Right cardiac atrium (tissue), 5 donors: ENCODE measurements around the gene MT1H. TPM values are rescaled to one million over a fixed set of nuclear protein-coding genes. Genes with fewer than 3 reads are reported as not detected.

ENCODE experiments used
- ATAC-seq, 2 donors: fragments of 200-7000 bp; cut with Tn5 transposase; one replicate each; pipeline versions ENCODE4 v1.8.0 to v1.9.1; 2020; ENCODE audit warnings: moderate library complexity in 2 of 2, mild to moderate bottlenecking in 1 of 2
- DNase-seq, 3 donors: peaks; one replicate each; pipeline ENCODE4 v3.0.0-alpha.2; 2020
- H3K27ac ChIP-seq: one replicate; pipeline ENCODE4 v1.5.1; 2013; ENCODE audit warnings: mild to moderate bottlenecking, low read length, control low read depth, moderate library complexity
- H3K27me3 ChIP-seq: one replicate; pipeline ENCODE4 v1.6.1; 2013; ENCODE audit not compliant: control insufficient read depth, insufficient read depth
- H3K4me1 ChIP-seq: one replicate; pipeline ENCODE4 v1.6.1; 2013; ENCODE audit warnings: low read length; ENCODE audit not compliant: control insufficient read depth, insufficient read depth
- H3K4me3 ChIP-seq: one replicate; pipeline ENCODE4 v1.5.1; 2013; ENCODE audit warnings: low read length, control low read depth
- H3K9me3 ChIP-seq: one replicate; pipeline ENCODE4 v1.6.1; 2013; ENCODE audit warnings: low read length; ENCODE audit not compliant: control insufficient read depth
- WGBS: extraction: QIAGEN DNeasy Blood & Tissue Kit; methylation state at CpG from one replicate; pipeline ENCODE4 v1.1.7; 2013; 5-methylcytosine and 5-hydroxymethylcytosine counted together
- intact Hi-C, 4 donors: fragments of 100-400 bp; cut with DNase I; formaldehyde crosslinking; loops; one replicate each; pipeline versions ENCODE4 v1.11.0 to v1.14.0; 2022 to 2023
- polyA plus RNA-seq: library from polyadenylated mRNA; stranded (reverse); fragments of 200-250 nt; gene quantifications from one replicate; pipeline ENCODE4 v1.2.3, GENCODE V29; 2013
- total RNA-seq, 4 donors: library from RNA; stranded (reverse); fragmentation: NEBNext Ultra II Directional; extraction: Animal tissue kit (Norgen Biotek cat#: 25700); gene quantifications; one replicate each; pipeline ENCODE4 v1.2.1, GENCODE V29; 2021
- donor health status: healthy with polysubstance abuse.
- donor health status: DM: no; HTN: yes; CAD: no.
- donor health status: DM: no; HTN: no; CAD: no.
- donor health status: DM: no; HTN: yes; CAD: no; lungs with severe emphysema.
- donor health status: DM: yes; HTN: yes; CAD: no.

Gene MT1H
- total and polyA plus RNA-seq, 5 donors = not detected

GRCh38 chr16:56637814-56638750, 31.5 kb upstream of the MT1H start, which contains the start of gene MT1A:
Gene MT1A, plus strand, starts transcription at chr16:56638666. Its CDS starts 73 bp downstream, at chr16:56638739.
- ATAC-seq (peak; percentile 91), DNase-seq (peak; percentile 91 to 95 (median 93))
- peaks cover 1% of the 10 kb centered on the region for H3K4me1 ChIP-seq
- no peaks in the 10 kb centered on the region for H3K27me3 ChIP-seq
- H3K4me3 ChIP-seq = peak within 1 kb of the TSS; percentile 51
- intact Hi-C loops = no loop called here
- 7% methylated on average over 68 of the region's 68 CpGs for WGBS
- H3K27ac ChIP-seq = peak within 1 kb of the TSS; percentile 3
- no peaks in the 10 kb centered on the region for H3K9me3 ChIP-seq

- Histone ChIP-seq H3K27ac (no peak overlapping the region), H3K9me3 (no peaks in the 10 kb centered on the region), H3K4me1 (peaks cover 1% of the 10 kb centered on the region), H3K27me3 (no peaks in the 10 kb centered on the region), H3K4me3 (no peak overlapping the region)
- intact Hi-C loops = no loop called here
- ATAC-seq = no peak
- WGBS = 66% methylated on average over 1 of the region's 1 CpG
- no peak for DNase-seq
Observed at GRCh38 chr16:56639045-56639444, 30.6 kb upstream of the MT1H start.

GRCh38 chr16:56640076-56640475, 29.5 kb upstream of the MT1H start:
- no peaks in the 10 kb centered on the region for H3K9me3 ChIP-seq
- intact Hi-C loops = no loop called here
- peaks cover 1% of the 10 kb centered on the region for H3K4me1 ChIP-seq
- no peaks in the 10 kb centered on the region for H3K27me3 ChIP-seq
- DNase-seq (no peak), ATAC-seq (no peak)
- 81% methylated on average over 1 of the region's 1 CpG for WGBS
- H3K27ac ChIP-seq = no peak overlapping the region
- no peak overlapping the region for H3K4me3 ChIP-seq

GRCh38 chr16:56641166-56641565, 28.4 kb upstream of the MT1H start:
- intact Hi-C loops = no loop called here

GRCh38 chr16:56643080-56643778, 26.4 kb upstream of the MT1H start:
- intact Hi-C loops = no loop called here

More at GRCh38 chr16:56641166-56641565, 28.4 kb upstream of the MT1H start:
- 95% methylated on average over 2 of the region's 2 CpGs for WGBS
- Histone ChIP-seq H3K4me3 (no peak overlapping the region), H3K4me1 (peaks cover 1% of the 10 kb centered on the region), H3K9me3 (no peaks in the 10 kb centered on the region), H3K27ac (no peak overlapping the region), H3K27me3 (no peaks in the 10 kb centered on the region)
- no peak for ATAC-seq
- no peak for DNase-seq

GRCh38 chr16:56643833-56644232, 25.8 kb upstream of the MT1H start:
- DNase-seq = no peak
- no peak for ATAC-seq
- Histone ChIP-seq H3K27ac (no peak overlapping the region), H3K27me3 (no peaks in the 10 kb centered on the region), H3K4me3 (no peak overlapping the region), H3K9me3 (no peaks in the 10 kb centered on the region), H3K4me1 (no peaks in the 10 kb centered on the region)
- intact Hi-C loops = no loop called here
- 50% methylated on average over 5 of the region's 5 CpGs for WGBS

More at GRCh38 chr16:56643080-56643778, 26.4 kb upstream of the MT1H start:
- Histone ChIP-seq H3K4me1 (peaks cover 1% of the 10 kb centered on the region), H3K27me3 (no peaks in the 10 kb centered on the region), H3K27ac (no peak overlapping the region), H3K9me3 (no peaks in the 10 kb centered on the region), H3K4me3 (peak overlapping the region; percentile 17)
- 4% methylated on average over 42 of the region's 42 CpGs for WGBS
- DNase-seq (peak; percentile 84 to 93 (median 89)), ATAC-seq (peak; percentile 93 to 94)

- intact Hi-C loops = no loop called here
- Histone ChIP-seq H3K9me3 (no peaks in the 10 kb centered on the region), H3K4me3 (no peak overlapping the region), H3K4me1 (no peaks in the 10 kb centered on the region), H3K27me3 (no peaks in the 10 kb centered on the region), H3K27ac (no peak overlapping the region)
- ATAC-seq (no peak), DNase-seq (no peak)
- WGBS = 88% methylated on average over 1 of the region's 1 CpG
Observed at GRCh38 chr16:56645311-56645710, 24.3 kb upstream of the MT1H start.

GRCh38 chr16:56645838-56646237, 23.8 kb upstream of the MT1H start:
- Histone ChIP-seq H3K9me3 (no peaks in the 10 kb centered on the region), H3K27ac (no peak overlapping the region), H3K27me3 (no peaks in the 10 kb centered on the region), H3K4me3 (no peak overlapping the region), H3K4me1 (no peaks in the 10 kb centered on the region)
- DNase-seq (no peak), ATAC-seq (no peak)
- WGBS = 0% methylated on average over 1 of the region's 1 CpG
- intact Hi-C loops = no loop called here

- DNase-seq (no peak), ATAC-seq (no peak)
- Histone ChIP-seq H3K27me3 (no peaks in the 10 kb centered on the region), H3K4me3 (no peak overlapping the region), H3K4me1 (no peaks in the 10 kb centered on the region), H3K9me3 (no peaks in the 10 kb centered on the region), H3K27ac (no peak overlapping the region)
- intact Hi-C loops = no loop called here
- WGBS = 29% methylated on average over 33 of the region's 33 CpGs
Observed at GRCh38 chr16:56647641-56648431, 21.8 kb upstream of the MT1H start.

GRCh38 chr16:56649271-56649670, 20.3 kb upstream of the MT1H start:
- Histone ChIP-seq H3K9me3 (no peaks in the 10 kb centered on the region), H3K27ac (no peak overlapping the region), H3K4me3 (no peak overlapping the region), H3K27me3 (no peaks in the 10 kb centered on the region), H3K4me1 (no peaks in the 10 kb centered on the region)
- intact Hi-C loops = no loop called here
- DNase-seq = no peak
- ATAC-seq = no peak
- 78% methylated on average over 2 of the region's 2 CpGs for WGBS
